ENCODE results near the gene YPEL2.

DNA sequence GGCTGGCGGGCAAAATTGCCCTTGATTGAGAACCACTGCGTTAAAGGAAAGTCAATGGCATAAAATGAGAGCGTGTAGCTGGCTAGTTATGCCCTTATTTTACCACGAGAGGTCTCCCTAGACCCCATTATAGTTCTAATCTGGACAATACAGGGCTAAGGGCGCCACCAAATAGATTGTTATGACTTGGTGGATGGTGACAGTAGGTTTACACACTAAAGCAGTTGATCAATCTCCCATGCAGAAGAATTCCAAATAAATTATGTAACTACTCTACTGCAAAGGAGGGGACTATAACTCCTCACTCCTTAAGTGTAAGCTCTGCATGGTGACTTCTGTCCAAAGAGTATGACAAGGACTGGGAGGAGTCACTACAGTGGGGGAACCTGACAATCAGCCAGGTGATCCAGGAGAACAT, 20.4 kb upstream of the YPEL2 start:
- TF ChIP-seq CEBPB (IDR thresholded peaks at IDR 0.05; ENCODE audit: borderline replicate concordance, low read depth, low read length) (no peak), TP53 (CRISPR knock-in tag; conservative IDR thresholded peaks at IDR 0.05) (no peak)
